COR-L47 (cell line): ENCODE data around the gene TMEM234.

ENCODE experiments used
- DNase-seq: peaks from one replicate; lab custom pipeline; 2025; lab: John Stamatoyannopoulos, UW

TMEM234 gene

GRCh38 chr1:32239790-32240139, 17.6 kb upstream of the TMEM234 start:
- DNase-seq: peak; percentile 52

GRCh38 chr1:32239337-32239736, 17.2 kb upstream of the TMEM234 start:
- DNase-seq: peak; percentile 38

GRCh38 chr1:32234792-32235191, 12.6 kb upstream of the TMEM234 start:
- no peak for DNase-seq

GRCh38 chr1:32232558-32233304, 10.6 kb upstream of the TMEM234 start:
- DNase-seq: no peak

GRCh38 chr1:32231843-32232432, 9.8 kb upstream of the TMEM234 start:
- no peak for DNase-seq

GRCh38 chr1:32228771-32229170, 6.6 kb upstream of the TMEM234 start:
- no peak for DNase-seq

- no peak for DNase-seq
Measured at GRCh38 chr1:32224285-32224684, 2.1 kb upstream of the TMEM234 start.

GRCh38 chr1:32223683-32224082, 1.5 kb upstream of the TMEM234 start:
- no peak for DNase-seq

GRCh38 chr1:32221581-32221979, 573 bp downstream of the TMEM234 start:
- DNase-seq: no peak

GRCh38 chr1:32220746-32221580, 1.2 kb downstream of the TMEM234 start:
- no peak for DNase-seq

- DNase-seq: no peak
Measured at GRCh38 chr1:32219022-32219421, 3.1 kb downstream of the TMEM234 start.

- no peak for DNase-seq
Measured at GRCh38 chr1:32216566-32216965, 5.6 kb downstream of the TMEM234 start.

GRCh38 chr1:32215629-32216480, 6.3 kb downstream of the TMEM234 start:
- peak; percentile 47 for DNase-seq

- DNase-seq: peak; percentile 85
Measured at GRCh38 chr1:32208891-32209328, 13.2 kb downstream of the TMEM234 start, which contains the start of gene DCDC2B. DCDC2B (plus strand) TSS chr1:32209089; CDS start chr1:32209094, 5 bp downstream.

GRCh38 chr1:32208469-32208868, 13.7 kb downstream of the TMEM234 start:
- no peak for DNase-seq

- DNase-seq: peak; percentile 96
Measured at GRCh38 chr1:32205401-32206370, 16.5 kb downstream of the TMEM234 start, which contains the start of gene IQCC. IQCC (plus strand) TSS chr1:32205671; CDS start chr1:32205682, 11 bp downstream.

- DNase-seq: peak; percentile 43
Measured at GRCh38 chr1:32204943-32205361, 17.2 kb downstream of the TMEM234 start.

- peak; percentile 38 for DNase-seq
Measured at GRCh38 chr1:32201011-32201855, 20.9 kb downstream of the TMEM234 start.

GRCh38 chr1:32200226-32201010, 21.7 kb downstream of the TMEM234 start, which contains the start of gene CCDC28B:
CCDC28B (plus strand) TSS chr1:32200595; CDS start chr1:32201936, 1,341 bp downstream.
- peak; percentile 80 for DNase-seq
